HL-60 (cell line): ENCODE results near the gene FUZ.

Source experiments
- DNase-seq, 2 experiments: peaks; one replicate each; pipeline ENCODE4 v3.0.0-alpha.2; 2010 to 2020; ENCODE audit warnings: low read depth in 1 of 2, low spot score in 1 of 2
- H3K27ac ChIP-seq: fragments of 250-450 bp; sonication (Bioruptor Pico); replicated peaks from 2 replicates; pipeline ENCODE4 v1.5.1; 2020; ENCODE audit warnings: mild to moderate bottlenecking, moderate library complexity
- H3K27me3 ChIP-seq: fragments of 250-450 bp; sonication (Bioruptor Pico); 2 replicates; pipeline ENCODE4 v1.5.1; 2021; ENCODE audit warnings: mild to moderate bottlenecking, moderate library complexity; ENCODE audit not compliant: insufficient read depth, poor library complexity, severe bottlenecking
- H3K4me3 ChIP-seq: replicated peaks from 2 replicates; pipeline ENCODE4 v1.5.1; 2011; ENCODE audit warnings: mild to moderate bottlenecking, control low read depth, low read length; ENCODE audit not compliant: insufficient read depth
- CTCF ChIP-seq: IDR thresholded peaks from one replicate; pipeline ENCODE4 v1.5.1; 2011; ENCODE audit warnings: low read length, control low read depth, inconsistent platforms; ENCODE audit not compliant: insufficient read depth
- GABPA ChIP-seq: IDR thresholded peaks from 2 replicates; pipeline ENCODE4 v1.6.1; 2012; ENCODE audit warnings: low read depth
- POLR2AphosphoS5 ChIP-seq: IDR thresholded peaks from 2 replicates; pipeline ENCODE4 v1.6.1; 2012; ENCODE audit warnings: low read depth
- REST ChIP-seq: IDR thresholded peaks from 2 replicates; pipeline ENCODE4 v1.6.1; 2012; ENCODE audit warnings: low read depth; ENCODE audit not compliant: insufficient replicate concordance
- SPI1 ChIP-seq: IDR thresholded peaks from 2 replicates; pipeline ENCODE4 v1.6.1; 2012; ENCODE audit warnings: low read depth, mild to moderate bottlenecking, borderline replicate concordance

FUZ gene

GRCh38 chr19:49851456-49852259 is 38.6 kb upstream of the FUZ start:
- no peak for DNase-seq
- no peaks in the 10 kb centered on the region for H3K27me3 ChIP-seq
- H3K27ac ChIP-seq: peak overlapping the region; percentile 49; the same call in 1 of the 2 replicates
- TF ChIP-seq GABPA: no peak
- no peak for TF ChIP-seq POLR2AphosphoS5
- TF ChIP-seq SPI1: no peak
- no peak for TF ChIP-seq CTCF
- TF ChIP-seq REST: no peak
- peak overlapping the region; percentile 74 for H3K4me3 ChIP-seq

- Histone ChIP-seq H3K27ac (peak within 1 kb of the TSS; percentile 97), H3K4me3 (peak within 1 kb of the TSS; percentile 74), H3K27me3 (no peaks in the 10 kb centered on the region)
- DNase-seq: peak; percentile 83 to 89
- TF ChIP-seq GABPA (peak; percentile 28; the same call in 1 of the 2 replicates), REST (no peak), SPI1 (no peak), POLR2AphosphoS5 (peak; percentile 65; the same call in 1 of the 2 replicates), CTCF (no peak)
Observed at GRCh38 chr19:49850487-49851342, 37.6 kb upstream of the FUZ start, which contains the start of gene PTOV1. Gene PTOV1, plus strand, starts transcription at chr19:49851159.

- TF ChIP-seq REST (no peak), GABPA (no peak), CTCF (no peak), SPI1 (no peak), POLR2AphosphoS5 (no peak)
- peak overlapping the region; percentile 74 for H3K4me3 ChIP-seq
- no peak for DNase-seq
- no peaks in the 10 kb centered on the region for H3K27me3 ChIP-seq
- peak overlapping the region; percentile 97 for H3K27ac ChIP-seq
Observed at GRCh38 chr19:49850221-49850486, 37.1 kb upstream of the FUZ start.
